HG02610 (cell line): Measurements from ENCODE around the gene PNKD.

ENCODE experiments used
- ATAC-seq: cut with Tn5 transposase; IDR thresholded peaks from one replicate; pipeline ENCODE4 v1.9.1; 2021; ENCODE audit warnings: mild to moderate bottlenecking, moderate library complexity; ENCODE audit not compliant: unreplicated experiment

PNKD gene

GRCh38 chr2:218256612-218257350 is 13.5 kb upstream of the PNKD start:
- ATAC-seq: no peak

DNA sequence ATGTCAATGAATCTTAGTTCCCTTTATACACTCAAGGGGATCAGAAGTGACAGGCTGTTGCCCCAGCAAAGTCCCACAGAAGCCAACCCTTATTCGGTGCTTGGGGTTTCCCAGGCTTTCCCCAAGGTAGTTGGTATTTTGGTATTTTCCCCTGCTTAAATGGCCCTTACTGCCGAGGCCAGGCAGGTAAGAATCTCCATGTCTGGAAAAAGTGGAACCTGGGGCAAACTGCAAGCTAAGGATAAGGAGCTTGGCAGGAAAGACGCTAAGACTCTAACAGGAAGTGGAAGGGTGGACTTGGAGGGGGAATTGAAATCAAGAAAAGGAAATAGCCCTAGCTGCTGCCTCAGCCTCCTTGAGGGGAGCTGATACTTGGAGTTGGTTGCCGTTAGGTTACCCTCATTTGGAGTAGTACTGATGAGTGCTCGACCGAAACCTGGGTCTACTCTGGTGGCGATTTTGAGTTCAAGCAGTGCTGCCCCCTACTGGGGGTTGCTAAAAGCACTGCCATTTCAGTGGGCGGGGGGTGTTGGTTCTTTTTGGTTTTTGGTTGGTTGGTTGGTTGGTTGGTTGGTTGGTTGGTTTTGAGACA is 12.8 kb upstream of the PNKD start:
- ATAC-seq: peak; percentile 54

DNA sequence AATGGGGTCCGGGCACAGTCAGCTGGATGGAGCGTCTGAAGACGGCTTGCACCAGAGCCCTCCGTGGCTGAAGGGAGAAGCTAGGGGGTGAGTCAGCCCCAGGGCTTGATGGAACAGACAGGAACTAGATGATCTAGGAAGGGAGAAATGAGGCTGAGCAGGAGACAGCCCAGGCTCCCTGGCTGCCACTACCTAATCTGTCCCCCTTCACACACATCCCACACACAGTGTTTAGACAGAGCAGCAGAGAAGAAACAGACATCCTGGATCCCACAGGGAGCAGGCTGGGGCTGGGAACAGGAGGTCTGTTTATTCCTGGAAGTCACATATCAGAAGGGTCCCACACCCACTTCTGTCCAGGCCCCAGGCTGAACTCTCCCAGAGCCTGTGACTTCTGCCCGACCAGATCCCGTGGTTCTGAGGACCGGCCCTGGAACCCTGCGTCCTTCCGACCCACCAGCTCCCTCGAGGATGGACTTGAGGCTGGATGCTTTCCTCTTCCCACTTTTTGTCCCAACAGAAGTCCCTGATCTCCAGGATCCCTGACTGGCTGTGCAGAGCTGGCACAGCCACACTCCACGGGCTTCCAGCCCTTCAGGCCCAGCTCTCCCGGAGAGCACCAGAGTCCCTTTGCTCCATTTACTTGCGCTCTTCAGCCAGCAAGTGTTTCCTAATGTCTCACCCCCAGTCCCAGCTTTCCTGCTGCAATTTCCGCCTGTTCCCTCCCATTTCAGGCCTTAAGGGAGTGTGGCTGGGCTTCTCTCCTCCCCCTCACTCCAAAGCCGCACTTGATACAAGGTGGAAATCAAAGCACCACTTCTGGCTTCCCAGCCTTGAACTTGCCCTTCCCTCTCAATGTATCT is 11.0 kb upstream of the PNKD start:
- ATAC-seq: no peak

DNA sequence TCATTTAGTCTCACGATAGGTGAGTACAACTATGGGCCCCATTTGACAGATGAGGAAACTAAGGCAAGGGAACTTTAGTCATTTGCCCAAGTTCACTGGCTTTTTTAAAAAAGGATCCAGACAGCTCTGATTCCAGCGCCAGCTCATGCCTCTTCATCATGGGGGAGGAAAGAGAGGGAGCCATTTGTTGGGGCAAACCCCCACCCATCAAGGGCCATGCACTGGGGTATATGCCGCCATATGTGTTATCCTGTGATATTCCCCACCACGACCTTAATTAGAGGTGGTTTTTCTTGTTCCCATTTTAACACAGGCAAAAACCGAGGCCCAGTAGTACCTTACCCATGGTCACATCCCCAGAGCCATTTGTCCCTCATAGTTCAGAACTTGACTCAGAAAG is 10.2 kb upstream of the PNKD start:
- ATAC-seq: no peak

GRCh38 chr2:218260742-218261422 is 9.4 kb upstream of the PNKD start, which contains the start of gene GPBAR1:
GPBAR1 (plus strand) TSS chr2:218261015; CDS start chr2:218262725, 1,710 bp downstream.
- no peak for ATAC-seq

- ATAC-seq: no peak
These were observed 8.7 kb upstream of the PNKD start for GRCh38 chr2:218261423-218262236.

- ATAC-seq: no peak
These were observed 8.1 kb upstream of the PNKD start for GRCh38 chr2:218262237-218262600.

GRCh38 chr2:218262631-218263586 is 7.4 kb upstream of the PNKD start:
- ATAC-seq: no peak

DNA sequence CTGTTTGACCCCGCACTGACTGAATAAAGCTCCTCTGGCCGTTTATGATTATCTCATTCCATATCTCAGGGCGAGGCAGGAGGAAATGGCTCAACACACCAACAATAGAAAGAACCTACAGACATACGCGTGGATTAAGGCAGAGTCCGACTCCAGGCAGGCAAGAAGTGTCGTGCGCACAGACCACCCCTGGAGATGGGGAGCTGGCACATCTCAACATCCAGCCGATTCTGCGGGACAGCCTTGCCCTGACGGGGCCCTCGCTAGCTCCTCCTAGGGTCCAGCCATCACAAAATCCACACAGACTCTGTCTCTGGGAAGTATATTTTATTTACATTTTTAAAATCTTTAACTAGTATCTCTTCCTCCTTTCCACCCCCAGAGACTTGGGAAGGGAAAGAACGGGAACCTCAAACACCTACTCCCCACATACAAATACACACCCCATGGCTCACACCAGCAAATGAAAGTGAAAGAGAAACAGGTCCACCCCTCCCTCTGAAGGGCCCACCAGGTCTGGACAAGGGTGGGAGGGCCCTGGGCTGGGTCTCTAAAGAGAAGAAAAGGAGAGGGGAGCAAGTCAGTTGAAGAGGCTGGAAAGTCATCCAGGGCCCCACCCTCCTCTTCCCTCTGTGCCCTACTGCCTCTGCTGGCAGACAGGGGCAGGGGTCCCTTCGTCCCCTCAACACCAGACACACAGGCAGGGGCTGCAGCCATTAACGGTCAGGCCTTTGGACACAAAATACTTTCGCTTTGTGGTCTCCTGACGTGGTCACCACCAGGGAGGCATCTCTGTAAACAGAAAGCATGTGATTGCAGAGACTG is 6.3 kb upstream of the PNKD start:
- no peak for ATAC-seq

- ATAC-seq: no peak
These were observed 5.4 kb upstream of the PNKD start for GRCh38 chr2:218264773-218265561.

DNA sequence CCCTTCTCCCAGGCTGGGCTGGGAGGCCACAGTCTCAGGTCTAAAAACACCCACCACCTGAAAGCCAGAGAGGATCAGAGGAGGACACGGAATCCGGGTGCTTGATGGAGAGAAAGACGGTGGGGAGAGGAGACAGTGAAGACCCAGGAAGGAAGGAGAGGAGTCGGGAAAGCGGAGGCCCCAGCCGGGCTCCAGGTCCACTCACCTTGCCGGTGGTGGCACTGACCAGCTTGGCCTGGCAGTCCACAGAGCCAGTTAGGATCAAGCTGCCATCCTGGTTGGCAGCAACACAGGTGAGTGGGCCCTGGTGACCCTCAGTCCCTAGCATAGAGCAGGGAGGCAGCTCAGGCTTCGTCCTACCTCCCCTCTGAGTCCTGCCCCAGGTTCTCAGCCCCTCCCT is 4.7 kb upstream of the PNKD start:
- ATAC-seq: no peak

GRCh38 chr2:218266316-218266979 is 3.9 kb upstream of the PNKD start:
- ATAC-seq: no peak

DNA sequence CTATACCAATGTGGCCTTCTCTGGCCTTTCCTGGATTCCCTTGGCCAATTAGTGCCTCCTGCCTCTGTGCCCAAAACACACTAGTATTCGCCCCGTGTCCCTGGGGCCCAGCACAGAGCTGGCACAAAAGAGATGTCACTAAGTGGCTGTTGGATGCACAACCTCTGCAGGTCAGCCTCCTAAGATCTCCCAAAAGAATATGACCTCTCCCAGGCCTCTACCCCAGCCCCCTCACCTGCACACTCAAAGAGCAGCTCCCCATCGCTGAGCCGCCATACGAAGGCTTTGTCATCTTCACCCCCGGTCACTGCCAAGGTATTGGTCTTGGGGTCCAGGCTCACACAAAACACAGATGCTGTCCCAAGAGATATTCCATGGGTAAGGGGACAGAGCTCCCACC is 3.1 kb upstream of the PNKD start:
- ATAC-seq: no peak

- no peak for ATAC-seq
These were observed 585 bp downstream of the PNKD start for GRCh38 chr2:218270721-218271486.

DNA sequence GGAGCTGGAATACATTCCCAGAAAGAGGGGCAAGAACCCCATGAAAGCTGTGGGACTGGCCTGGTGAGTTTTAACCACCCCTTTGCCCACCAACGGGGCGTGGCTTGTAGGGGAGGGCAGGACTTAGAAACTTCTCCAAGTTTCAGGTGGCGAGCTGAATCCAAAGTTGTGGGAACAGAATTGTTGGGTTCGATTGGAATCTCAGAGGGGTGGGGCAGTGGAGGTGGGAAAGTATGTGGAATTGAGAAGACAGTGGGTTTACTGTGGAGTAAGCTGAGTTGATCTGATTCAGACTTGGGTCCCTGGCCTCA is 1.1 kb downstream of the PNKD start:
- ATAC-seq: no peak

DNA sequence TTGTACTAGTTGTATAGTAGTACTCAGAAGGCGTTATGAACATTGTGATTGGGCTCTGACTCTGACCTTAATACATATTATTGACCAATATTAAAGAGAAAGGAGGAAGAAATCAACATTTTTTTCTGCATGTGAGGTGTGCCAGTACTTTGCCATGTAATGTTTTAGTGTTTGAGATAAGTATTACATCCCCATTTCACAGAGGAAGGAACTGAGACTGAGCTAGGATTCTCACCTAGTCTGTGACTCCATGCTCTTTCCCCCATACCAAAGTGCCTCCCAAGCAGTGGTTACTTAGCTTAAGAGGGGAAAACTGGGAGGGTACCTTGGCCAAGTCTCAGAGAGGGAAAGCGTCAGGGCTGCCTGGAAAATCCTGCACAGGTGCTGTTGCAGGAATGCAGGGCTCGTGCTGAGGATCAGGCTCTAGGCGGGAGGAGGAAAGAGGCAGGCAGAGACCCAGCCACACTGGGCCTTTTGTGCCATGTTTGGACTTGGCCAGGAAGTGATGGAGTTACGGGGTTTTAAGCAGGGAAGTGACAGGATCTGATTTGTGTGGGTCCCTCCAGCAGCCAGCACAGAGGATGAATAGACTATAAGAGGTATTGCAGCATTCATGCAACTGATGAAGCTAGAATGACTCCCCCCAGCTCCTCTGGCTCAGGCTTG is 1.7 kb downstream of the PNKD start:
- ATAC-seq: no peak
